ENCODE data around the gene MRPL30.

The MRPL30 gene

GRCh38 chr2:99150706-99151105, 30.3 kb upstream of the MRPL30 start:
- Histone ChIP-seq H3K4me3 (ENCODE audit: insufficient read length, low read depth) (no peak overlapping the region), H3K36me3 (ENCODE audit: insufficient read depth, insufficient read length, low read length) (no peaks in the 10 kb centered on the region), H3K9ac (ENCODE audit: insufficient read length, low read depth) (no peak overlapping the region), H3K27me3 (ENCODE audit: insufficient read depth, insufficient read length) (no peaks in the 10 kb centered on the region), H3K9me3 (ENCODE audit: insufficient read depth, low read length) (no peaks in the 10 kb centered on the region), H3K4me1 (ENCODE audit: insufficient read depth, insufficient read length) (no peaks in the 10 kb centered on the region)
- TF ChIP-seq SUZ12 (IDR thresholded peaks at IDR 0.05; ENCODE audit: extremely low read depth, insufficient read depth, insufficient read length) = no peak
- no peak for TF ChIP-seq ZNF274 (IDR thresholded peaks at IDR 0.05; ENCODE audit: low read depth, low read length)
- TF ChIP-seq YY1 (IDR thresholded peaks at IDR 0.05; ENCODE audit: insufficient read depth, insufficient read length) = no peak
- DNase-seq (ENCODE audit: low read depth, low spot score) = no peak

GRCh38 chr2:99152199-99152895, 28.6 kb upstream of the MRPL30 start:
- Histone ChIP-seq H3K4me3 (ENCODE audit: insufficient read length, low read depth) (no peak overlapping the region), H3K27me3 (ENCODE audit: insufficient read depth, insufficient read length) (no peaks in the 10 kb centered on the region), H3K36me3 (ENCODE audit: insufficient read depth, insufficient read length, low read length) (peaks cover 9% of the 10 kb centered on the region), H3K4me1 (ENCODE audit: insufficient read depth, insufficient read length) (no peaks in the 10 kb centered on the region), H3K9me3 (ENCODE audit: insufficient read depth, low read length) (no peaks in the 10 kb centered on the region), H3K9ac (ENCODE audit: insufficient read length, low read depth) (no peak overlapping the region)
- no peak for TF ChIP-seq SUZ12 (IDR thresholded peaks at IDR 0.05; ENCODE audit: extremely low read depth, insufficient read depth, insufficient read length)
- TF ChIP-seq YY1 (IDR thresholded peaks at IDR 0.05; ENCODE audit: insufficient read depth, insufficient read length) = no peak
- no peak for TF ChIP-seq ZNF274 (IDR thresholded peaks at IDR 0.05; ENCODE audit: low read depth, low read length)
- DNase-seq (ENCODE audit: low read depth, low spot score) = no peak

DNA sequence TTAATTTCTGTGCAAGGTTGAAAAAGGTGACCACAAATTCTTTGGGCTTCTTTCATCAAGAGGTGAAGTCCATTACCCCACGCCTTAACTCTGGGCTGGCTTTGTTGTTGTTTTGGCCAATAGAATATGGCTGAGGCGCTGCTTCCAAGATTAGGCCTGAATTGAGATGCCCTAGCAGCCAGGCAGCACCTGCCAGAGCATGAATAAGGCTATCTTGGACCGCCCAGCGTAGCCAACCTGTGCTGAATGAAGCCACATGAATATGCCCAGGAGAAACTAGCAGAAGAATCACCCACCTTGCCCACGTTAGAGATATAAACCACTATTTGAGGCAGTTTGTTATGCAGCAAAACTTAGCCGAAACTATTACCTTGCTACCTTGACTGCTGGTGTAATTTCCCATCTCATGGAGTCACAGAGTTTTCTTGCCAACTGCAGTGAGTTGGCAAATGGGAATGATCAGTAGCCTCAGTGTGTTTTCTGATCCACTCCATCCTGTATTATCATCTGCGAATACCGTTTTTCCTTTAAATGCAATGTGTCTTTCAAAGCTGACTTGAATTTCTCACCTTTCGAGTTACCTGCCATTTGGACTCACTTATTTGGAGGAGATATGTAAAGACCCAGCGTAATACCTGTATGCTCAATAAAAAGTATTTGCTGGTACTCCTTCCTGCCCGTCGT, 26.9 kb upstream of the MRPL30 start:
- Histone ChIP-seq H3K4me1 (ENCODE audit: insufficient read depth, insufficient read length) (no peaks in the 10 kb centered on the region), H3K4me3 (ENCODE audit: insufficient read length, low read depth) (peak overlapping the region; percentile 86), H3K9me3 (ENCODE audit: insufficient read depth, low read length) (no peaks in the 10 kb centered on the region), H3K36me3 (ENCODE audit: insufficient read depth, insufficient read length, low read length) (peaks cover 19% of the 10 kb centered on the region), H3K27me3 (ENCODE audit: insufficient read depth, insufficient read length) (no peaks in the 10 kb centered on the region), H3K9ac (ENCODE audit: insufficient read length, low read depth) (peak overlapping the region; percentile 83)
- DNase-seq (ENCODE audit: low read depth, low spot score) = no peak
- TF ChIP-seq ZNF274 (IDR thresholded peaks at IDR 0.05; ENCODE audit: low read depth, low read length) (no peak), SUZ12 (IDR thresholded peaks at IDR 0.05; ENCODE audit: extremely low read depth, insufficient read depth, insufficient read length) (no peak), YY1 (IDR thresholded peaks at IDR 0.05; ENCODE audit: insufficient read depth, insufficient read length) (no peak)

DNA sequence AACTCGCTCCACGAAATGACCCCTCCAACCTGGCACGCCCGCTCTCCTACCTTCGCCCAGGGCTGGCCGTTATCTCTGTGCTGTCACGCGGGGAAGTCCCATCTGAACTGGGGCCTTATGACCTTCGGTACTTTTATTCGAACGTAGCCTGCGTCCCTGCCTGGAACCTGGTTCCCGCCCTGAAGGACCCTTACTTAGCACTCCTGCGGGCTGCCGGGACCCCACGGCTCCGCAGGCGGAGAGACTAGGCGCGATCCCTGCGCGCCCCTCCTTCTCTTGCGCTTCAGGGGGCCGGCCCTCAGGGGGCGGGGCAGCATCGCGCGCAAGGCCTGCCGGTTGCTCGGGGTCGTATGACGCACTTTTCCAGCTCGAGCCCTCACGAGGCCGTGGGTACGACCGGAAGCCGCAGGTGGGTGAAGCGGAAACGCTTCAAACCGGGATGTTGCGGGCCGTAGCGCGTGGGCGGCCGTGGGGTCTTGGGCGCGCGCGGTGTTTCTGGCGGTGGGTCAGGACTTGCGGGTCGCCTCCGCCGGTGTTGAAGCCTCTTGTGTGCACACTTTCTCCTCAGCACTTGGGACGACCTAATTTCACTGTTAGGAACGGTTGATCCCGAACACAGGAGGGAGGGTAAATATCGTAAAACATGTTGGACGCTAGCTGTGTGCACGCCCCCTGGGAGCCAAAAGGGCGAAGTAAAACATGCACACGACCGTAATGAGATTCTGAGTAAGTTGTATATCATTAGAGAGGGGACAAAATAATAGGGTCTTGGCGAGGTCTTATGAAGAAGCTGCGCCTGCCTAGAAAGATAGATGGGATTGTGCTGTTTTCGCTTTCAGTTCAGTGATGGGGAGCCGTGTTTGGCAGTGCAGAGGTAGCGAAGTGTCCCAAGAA, 26.1 kb upstream of the MRPL30 start, which contains the start of the genes LIPT1 and TSGA10:
Gene LIPT1 (plus strand): TSS at position 325 of the 894 bp plus-strand sequence. CDS start 6,991 bp downstream, outside the sequence.
Gene TSGA10 (minus strand): TSS at position 300 of the 894 bp plus-strand sequence. CDS start 45,503 bp downstream, outside the sequence.
- no peak for TF ChIP-seq YY1 (IDR thresholded peaks at IDR 0.05; ENCODE audit: insufficient read depth, insufficient read length)
- TF ChIP-seq ZNF274 (IDR thresholded peaks at IDR 0.05; ENCODE audit: low read depth, low read length) = no peak
- no peak for TF ChIP-seq SUZ12 (IDR thresholded peaks at IDR 0.05; ENCODE audit: extremely low read depth, insufficient read depth, insufficient read length)
- H3K9me3 ChIP-seq (ENCODE audit: insufficient read depth, low read length) = no peaks in the 10 kb centered on the region
- H3K9ac ChIP-seq (ENCODE audit: insufficient read length, low read depth) = peak within 1 kb of the TSS; percentile 95
- peaks cover 25% of the 10 kb centered on the region for H3K36me3 ChIP-seq (ENCODE audit: insufficient read depth, insufficient read length, low read length)
- peak; percentile 77 for DNase-seq (ENCODE audit: low read depth, low spot score)
- peak within 1 kb of the TSS; percentile 86 for H3K4me3 ChIP-seq (ENCODE audit: insufficient read length, low read depth)
- H3K4me1 ChIP-seq (ENCODE audit: insufficient read depth, insufficient read length) = no peaks in the 10 kb centered on the region
- H3K27me3 ChIP-seq (ENCODE audit: insufficient read depth, insufficient read length) = no peaks in the 10 kb centered on the region

DNA sequence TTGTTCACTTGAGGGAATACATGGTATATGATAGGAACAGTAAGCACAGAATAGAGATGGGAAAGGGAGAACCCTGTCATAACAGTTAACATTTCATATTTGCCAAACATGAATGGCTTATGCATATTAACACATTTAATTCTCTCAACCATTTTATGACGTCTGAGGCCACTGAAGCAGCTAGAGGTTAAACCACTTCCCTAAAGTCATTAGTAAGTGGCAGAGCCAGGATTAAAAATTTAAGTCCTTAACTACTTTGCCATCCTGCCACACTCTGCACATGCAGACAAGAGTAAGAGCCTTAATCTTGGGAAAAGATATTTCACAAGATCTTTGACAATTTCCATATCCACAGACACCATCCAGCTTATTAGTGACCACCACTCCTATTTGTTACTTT, 24.1 kb upstream of the MRPL30 start:
- no peak for DNase-seq (ENCODE audit: low read depth, low spot score)
- Histone ChIP-seq H3K9ac (ENCODE audit: insufficient read length, low read depth) (no peak overlapping the region), H3K9me3 (ENCODE audit: insufficient read depth, low read length) (no peaks in the 10 kb centered on the region), H3K27me3 (ENCODE audit: insufficient read depth, insufficient read length) (no peaks in the 10 kb centered on the region), H3K36me3 (ENCODE audit: insufficient read depth, insufficient read length, low read length) (peaks cover 31% of the 10 kb centered on the region), H3K4me3 (ENCODE audit: insufficient read length, low read depth) (no peak overlapping the region), H3K4me1 (ENCODE audit: insufficient read depth, insufficient read length) (no peaks in the 10 kb centered on the region)
- TF ChIP-seq SUZ12 (IDR thresholded peaks at IDR 0.05; ENCODE audit: extremely low read depth, insufficient read depth, insufficient read length) = no peak

GRCh38 chr2:99158599-99158998, 22.4 kb upstream of the MRPL30 start:
- Histone ChIP-seq H3K36me3 (ENCODE audit: insufficient read depth, insufficient read length, low read length) (peaks cover 38% of the 10 kb centered on the region), H3K27me3 (ENCODE audit: insufficient read depth, insufficient read length) (no peaks in the 10 kb centered on the region), H3K4me3 (ENCODE audit: insufficient read length, low read depth) (no peak overlapping the region), H3K9me3 (ENCODE audit: insufficient read depth, low read length) (no peaks in the 10 kb centered on the region), H3K4me1 (ENCODE audit: insufficient read depth, insufficient read length) (no peaks in the 10 kb centered on the region), H3K9ac (ENCODE audit: insufficient read length, low read depth) (no peak overlapping the region)
- DNase-seq (ENCODE audit: low read depth, low spot score) = no peak
- no peak for TF ChIP-seq YY1 (IDR thresholded peaks at IDR 0.05; ENCODE audit: insufficient read depth, insufficient read length)
- no peak for TF ChIP-seq SUZ12 (IDR thresholded peaks at IDR 0.05; ENCODE audit: extremely low read depth, insufficient read depth, insufficient read length)
- no peak for TF ChIP-seq ZNF274 (IDR thresholded peaks at IDR 0.05; ENCODE audit: low read depth, low read length)

Data from NT2/D1 (cell line).